ENCODE data around the gene ATP6V0C. TPM values are rescaled to one million over a fixed set of nuclear protein-coding genes. Genes with fewer than 3 reads are reported as not detected.

Gene ATP6V0C
- polyA plus RNA-seq, 3 donors = 176 to 310 (median 187) TPM

GRCh38 chr16:2480948-2481347 lies 32.8 kb upstream of the ATP6V0C start:
- no peak overlapping the region for H3K9ac ChIP-seq (ENCODE audit: insufficient read depth, low read length, poor library complexity, severe bottlenecking)
- WGBS (ENCODE audit: insufficient coverage) = 88% methylated on average over 6 of the region's 12 CpGs
- H3K4me3 ChIP-seq (replicated peaks in 1 of 3; ENCODE audit: low read depth in 2 of 3, low read length in 3 of 3) = no peak overlapping the region
- intact Hi-C loops (cut with micrococcal nuclease) = no loop called here
- no peaks in the 10 kb centered on the region for H3K9me3 ChIP-seq (replicated peaks in 1 of 2; ENCODE audit: control insufficient read depth in 1 of 2, insufficient read depth in 1 of 2, low read length in 2 of 2)
- DNase-seq = no peak
- Mint-ChIP-seq H3K27ac (peak overlapping the region in 1 of 7 donors; percentile 50), H3K4me3 (no peak overlapping the region), H3K4me1 (peaks cover 49% of the 10 kb centered on the region), H3K27me3 (ENCODE audit: low read depth in 3 of 3) (peaks cover 0 to 2% (median 1%) of the 10 kb centered on the region in 3 donors), H3K36me3 (peaks cover 12 to 52% of the 10 kb centered on the region in 2 donors), H3K9me3 (peaks cover 0 to 1% (median 0%) of the 10 kb centered on the region in 7 donors)
- H3K79me2 ChIP-seq (ENCODE audit: insufficient read depth, low read length) = peaks cover 70% of the 10 kb centered on the region
- peaks cover 24% of the 10 kb centered on the region for H4K20me1 ChIP-seq (ENCODE audit: insufficient read depth, low read length)
- H3K4me2 ChIP-seq (replicated peaks; ENCODE audit: extremely low read depth, low read length, poor library complexity, severe bottlenecking) = no peak overlapping the region
- no peaks in the 10 kb centered on the region for H3K27me3 ChIP-seq (ENCODE audit: control insufficient read depth in 2 of 2, insufficient read depth in 2 of 2, low read length in 2 of 2)
- peaks cover 6 to 24% of the 10 kb centered on the region in 2 donors for H3K4me1 ChIP-seq (ENCODE audit: control insufficient read depth in 1 of 2, insufficient read depth in 2 of 2, low read length in 2 of 2)
- no peak overlapping the region for H2AFZ ChIP-seq (ENCODE audit: insufficient read depth, low read depth, low read length, poor library complexity, severe bottlenecking)
- no peak overlapping the region for H3K27ac ChIP-seq (ENCODE audit: low read depth in 1 of 2, low read length in 2 of 2)
- no peak for TF ChIP-seq CTCF (IDR thresholded peaks at IDR 0.05)
- H3K36me3 ChIP-seq (replicated peaks in 1 of 2; ENCODE audit: control insufficient read depth in 1 of 2, insufficient read depth in 2 of 2, low read length in 2 of 2) = no peaks in the 10 kb centered on the region

GRCh38 chr16:2481676-2482075 lies 32.1 kb upstream of the ATP6V0C start:
- no peak for DNase-seq
- no peak overlapping the region for H3K27ac ChIP-seq (ENCODE audit: low read depth in 1 of 2, low read length in 2 of 2)
- H3K4me2 ChIP-seq (replicated peaks; ENCODE audit: extremely low read depth, low read length, poor library complexity, severe bottlenecking) = no peak overlapping the region
- H3K9ac ChIP-seq (ENCODE audit: insufficient read depth, low read length, poor library complexity, severe bottlenecking) = no peak overlapping the region
- H3K36me3 ChIP-seq (replicated peaks in 1 of 2; ENCODE audit: control insufficient read depth in 1 of 2, insufficient read depth in 2 of 2, low read length in 2 of 2) = no peaks in the 10 kb centered on the region
- H3K9me3 Mint-ChIP-seq = peaks cover 0 to 1% (median 0%) of the 10 kb centered on the region in 7 donors
- H3K27me3 ChIP-seq (ENCODE audit: control insufficient read depth in 2 of 2, insufficient read depth in 2 of 2, low read length in 2 of 2) = no peaks in the 10 kb centered on the region
- H3K79me2 ChIP-seq (ENCODE audit: insufficient read depth, low read length) = peaks cover 70% of the 10 kb centered on the region
- no peak overlapping the region for H3K4me3 ChIP-seq (replicated peaks in 1 of 3; ENCODE audit: low read depth in 2 of 3, low read length in 3 of 3)
- intact Hi-C loops (cut with micrococcal nuclease) = no loop called here
- WGBS (ENCODE audit: insufficient coverage) = 100% methylated on average over 4 of the region's 7 CpGs
- peaks cover 24% of the 10 kb centered on the region for H4K20me1 ChIP-seq (ENCODE audit: insufficient read depth, low read length)
- H3K4me1 ChIP-seq (ENCODE audit: control insufficient read depth in 1 of 2, insufficient read depth in 2 of 2, low read length in 2 of 2) = peaks cover 10 to 24% of the 10 kb centered on the region in 2 donors
- H3K9me3 ChIP-seq (replicated peaks in 1 of 2; ENCODE audit: control insufficient read depth in 1 of 2, insufficient read depth in 1 of 2, low read length in 2 of 2) = no peaks in the 10 kb centered on the region
- H2AFZ ChIP-seq (ENCODE audit: insufficient read depth, low read depth, low read length, poor library complexity, severe bottlenecking) = no peak overlapping the region
- no peak overlapping the region for H3K4me3 Mint-ChIP-seq
- no peak overlapping the region for H3K27ac Mint-ChIP-seq
- peaks cover 0 to 2% (median 1%) of the 10 kb centered on the region in 3 donors for H3K27me3 Mint-ChIP-seq (ENCODE audit: low read depth in 3 of 3)
- peaks cover 12 to 55% of the 10 kb centered on the region in 2 donors for H3K36me3 Mint-ChIP-seq
- no peak for TF ChIP-seq CTCF (IDR thresholded peaks at IDR 0.05)
- H3K4me1 Mint-ChIP-seq = peaks cover 50% of the 10 kb centered on the region

Measured in CD14-positive monocyte (primary cell).